Dedifferentiated amniotic fluid mesenchymal stem cell (primary cell): ENCODE results near the gene DRG1.
"Not testable (repeated sequence)": the region's sequence is repeated elsewhere in the genome, so short reads cannot be mapped to it uniquely, and the experiment has no call there.

Source experiments
- DNase-seq: peaks from one replicate; pipeline ENCODE4 v3.0.0-alpha.2; 2016; ENCODE audit errors: extremely low spot score

The DRG1 gene, protein sequence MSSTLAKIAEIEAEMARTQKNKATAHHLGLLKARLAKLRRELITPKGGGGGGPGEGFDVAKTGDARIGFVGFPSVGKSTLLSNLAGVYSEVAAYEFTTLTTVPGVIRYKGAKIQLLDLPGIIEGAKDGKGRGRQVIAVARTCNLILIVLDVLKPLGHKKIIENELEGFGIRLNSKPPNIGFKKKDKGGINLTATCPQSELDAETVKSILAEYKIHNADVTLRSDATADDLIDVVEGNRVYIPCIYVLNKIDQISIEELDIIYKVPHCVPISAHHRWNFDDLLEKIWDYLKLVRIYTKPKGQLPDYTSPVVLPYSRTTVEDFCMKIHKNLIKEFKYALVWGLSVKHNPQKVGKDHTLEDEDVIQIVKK

GRCh38 chr22:31399211-31400022 lies at the start of gene DRG1:
Gene DRG1, plus strand, starts transcription at chr22:31399604. Its CDS starts 80 bp downstream, at chr22:31399684.
- peak; percentile 95 for DNase-seq

DNA sequence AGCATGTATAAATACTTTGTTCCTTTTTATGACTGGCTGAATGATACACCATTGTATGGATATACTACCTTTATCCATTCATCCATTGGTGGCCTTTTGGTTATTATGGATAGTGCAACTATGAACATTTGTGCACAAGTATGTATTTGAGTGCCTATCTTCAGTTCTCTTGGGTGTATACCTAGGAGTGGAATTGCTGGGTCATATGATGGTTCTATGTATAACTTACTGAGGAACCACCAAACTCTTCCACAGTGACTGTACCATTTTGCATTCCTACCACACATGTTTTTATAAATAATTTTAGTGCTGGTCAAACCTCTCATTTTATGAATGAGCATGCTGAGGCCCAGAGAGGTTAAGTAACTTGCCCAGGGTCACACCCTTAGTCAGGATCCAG lies 49.4 kb upstream of the DRG1 start:
- no peak for DNase-seq

- no peak for DNase-seq
Observed at GRCh38 chr22:31350410-31350863, 49.0 kb upstream of the DRG1 start.

GRCh38 chr22:31354515-31354914 lies 44.9 kb upstream of the DRG1 start:
- no peak for DNase-seq

DNA sequence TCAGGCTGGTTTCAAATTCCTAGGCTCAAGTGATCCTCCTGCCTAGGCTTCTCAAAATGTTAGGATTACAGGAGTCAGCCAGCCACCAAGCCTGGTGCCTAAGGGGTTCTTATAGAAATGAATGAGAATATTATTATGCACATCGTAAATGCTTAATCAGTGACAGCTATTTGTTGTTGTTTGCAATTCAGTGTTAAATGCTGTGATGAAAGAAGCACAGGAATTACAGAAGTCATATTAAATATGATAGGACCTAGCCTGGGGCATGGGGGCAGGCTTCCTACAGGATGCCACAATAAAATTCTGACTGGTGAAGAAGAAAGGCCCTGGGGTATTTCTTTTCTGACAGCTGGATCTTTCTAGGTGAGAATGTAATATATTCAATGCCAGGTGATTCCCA lies 39.4 kb upstream of the DRG1 start:
- DNase-seq = no peak

- DNase-seq = no peak
Observed at GRCh38 chr22:31361743-31362142, 37.7 kb upstream of the DRG1 start.

DNA sequence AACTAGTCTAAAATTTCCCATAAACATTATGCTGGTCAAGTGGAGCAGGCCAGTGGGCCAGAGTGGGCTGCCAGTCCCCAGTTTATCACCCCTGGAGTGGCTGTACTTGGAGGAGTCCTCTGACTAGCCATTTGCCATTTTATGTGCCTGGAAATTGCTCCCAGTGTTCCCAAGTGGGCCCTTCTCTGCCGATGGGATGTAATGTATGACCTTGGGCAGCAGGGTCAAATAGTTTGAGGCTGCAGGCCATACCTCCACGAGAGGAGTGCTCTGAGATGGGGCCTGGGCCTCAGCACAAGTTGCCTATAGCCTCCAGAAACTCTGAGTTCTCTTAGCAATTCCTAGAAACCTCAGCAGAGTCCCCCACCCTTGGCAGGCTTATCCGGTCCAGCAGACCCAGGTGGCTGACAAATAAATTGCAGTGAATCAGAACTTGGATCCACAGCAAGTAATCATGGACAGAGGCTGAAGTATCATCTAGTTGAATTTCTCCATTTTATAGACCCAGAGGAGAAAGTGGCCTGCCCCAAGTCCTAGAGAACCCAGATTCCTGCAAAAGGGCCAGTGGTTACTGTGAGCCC lies 35.4 kb upstream of the DRG1 start:
- DNase-seq = no peak

DNA sequence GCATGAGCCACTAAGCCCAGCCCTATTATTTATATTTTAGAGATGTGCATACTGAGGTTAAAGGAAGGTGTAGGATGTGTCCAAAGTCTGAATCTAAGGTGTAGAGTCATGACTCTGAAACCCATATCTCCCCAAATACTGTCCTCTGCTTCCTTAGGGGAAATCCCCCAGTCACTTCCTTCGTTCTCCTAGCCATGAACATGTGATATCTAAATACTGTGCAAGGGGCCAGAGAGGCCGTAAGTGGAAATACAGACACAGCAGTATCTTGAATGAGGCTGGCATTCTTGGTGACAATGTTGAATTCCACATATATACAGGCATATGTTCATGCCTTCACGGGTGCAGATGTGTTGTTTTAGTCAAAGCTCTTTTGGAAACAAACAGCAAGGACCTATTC lies 32.0 kb upstream of the DRG1 start:
- no peak for DNase-seq

DNA sequence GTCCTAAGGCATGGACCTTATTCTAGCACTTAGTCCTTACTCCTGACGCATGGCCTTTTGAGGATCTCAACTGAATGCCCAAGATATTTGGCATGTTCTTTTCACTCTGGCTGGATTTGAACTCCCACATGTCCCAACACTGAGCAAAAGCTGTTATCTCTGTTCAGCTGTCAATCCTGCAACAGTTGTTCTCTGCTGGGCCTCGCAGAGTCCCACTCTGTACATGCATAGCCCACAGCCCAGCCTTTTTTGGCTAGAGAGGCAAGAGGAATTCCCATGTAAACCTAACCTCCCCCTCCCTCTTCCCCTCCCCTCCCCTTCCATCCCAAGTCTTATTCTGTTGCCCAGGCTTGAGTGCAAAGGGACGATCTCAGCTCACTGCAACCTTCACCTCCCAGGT lies 21.8 kb upstream of the DRG1 start:
- no peak for DNase-seq

- peak; percentile 31 for DNase-seq
Observed at GRCh38 chr22:31378123-31378522, 21.3 kb upstream of the DRG1 start.

DNA sequence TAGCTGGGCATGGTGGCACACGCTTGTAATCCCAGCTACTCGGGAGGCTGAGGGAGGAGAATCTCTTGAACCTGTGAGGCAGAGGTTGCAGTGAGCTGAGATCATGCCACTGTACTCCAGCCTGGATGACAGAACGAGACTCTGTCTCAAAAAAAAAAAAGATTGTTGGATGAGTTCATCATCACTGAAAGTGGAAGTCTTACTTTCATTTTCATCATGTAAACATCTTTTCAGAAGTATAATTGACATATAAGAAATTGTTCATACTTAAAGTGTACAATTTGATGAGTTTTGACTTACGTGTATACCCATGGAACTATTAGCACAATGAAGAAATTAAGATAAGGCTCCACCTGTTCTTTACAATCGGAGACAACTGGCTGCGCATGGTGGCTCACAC lies 20.8 kb upstream of the DRG1 start:
- DNase-seq = peak; percentile 17

DNA sequence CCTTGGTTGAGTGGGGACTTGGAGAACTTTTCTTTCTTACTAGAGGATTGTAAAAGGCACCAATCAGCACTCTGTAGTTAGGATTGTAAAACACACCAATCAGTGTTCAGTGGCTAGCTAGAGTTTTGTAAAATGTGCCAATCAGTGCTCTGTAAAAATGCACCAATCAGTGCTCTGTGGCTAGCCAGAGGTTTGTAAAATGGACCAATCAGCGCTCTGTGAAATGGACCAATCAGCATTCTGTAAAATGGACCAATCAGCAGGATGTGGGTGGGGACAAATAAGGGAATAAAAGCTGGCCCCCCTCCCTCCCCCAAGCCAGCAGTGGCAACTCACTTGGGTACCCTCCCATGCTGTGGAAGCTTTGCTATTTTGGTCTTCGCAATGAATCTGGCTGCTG lies 5.5 kb upstream of the DRG1 start:
- no peak for DNase-seq

- no peak for DNase-seq
Observed at GRCh38 chr22:31394326-31394725, 5.1 kb upstream of the DRG1 start.

GRCh38 chr22:31398231-31398630 lies 1.2 kb upstream of the DRG1 start:
- no peak for DNase-seq

DNA sequence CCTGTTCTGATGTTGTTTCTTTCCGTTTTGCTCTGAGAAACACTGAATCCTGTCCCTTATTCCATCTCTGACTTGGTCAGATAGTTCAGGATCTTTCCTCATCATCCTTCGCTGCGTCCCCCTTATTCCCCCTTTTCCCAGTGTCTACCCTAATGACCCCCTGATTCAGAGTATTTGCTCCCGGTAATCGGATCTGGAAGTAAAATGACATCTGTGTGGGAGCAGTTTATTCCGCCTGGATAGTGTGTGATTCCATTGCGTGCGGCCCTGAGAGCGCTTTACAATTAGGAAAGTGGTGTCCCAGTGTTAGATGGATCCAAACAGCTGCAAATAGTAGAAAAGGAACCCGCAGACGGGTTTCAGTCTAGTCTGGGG lies 606 bp downstream of the DRG1 start:
- peak; percentile 20 for DNase-seq

DNA sequence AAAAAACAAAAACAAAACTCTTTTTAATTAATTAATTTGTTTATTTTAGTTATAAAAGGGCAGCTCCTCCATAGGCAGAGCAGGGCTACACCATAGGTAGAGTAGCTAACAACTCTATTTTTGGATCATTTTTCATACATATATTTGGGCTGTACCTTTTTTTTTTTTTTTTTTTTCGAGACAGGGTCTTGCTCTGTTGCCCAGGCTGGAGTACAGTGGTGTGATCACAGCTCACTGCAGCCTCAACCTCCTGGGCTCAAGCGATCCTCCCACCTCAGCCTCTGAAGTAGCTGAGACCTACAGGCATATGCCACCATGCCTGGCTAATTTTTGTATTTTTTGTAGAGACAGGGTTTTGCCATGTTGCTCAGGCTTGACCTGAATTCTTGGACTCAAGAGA lies 2.9 kb downstream of the DRG1 start:
- DNase-seq = not testable (repeated sequence)

DNA sequence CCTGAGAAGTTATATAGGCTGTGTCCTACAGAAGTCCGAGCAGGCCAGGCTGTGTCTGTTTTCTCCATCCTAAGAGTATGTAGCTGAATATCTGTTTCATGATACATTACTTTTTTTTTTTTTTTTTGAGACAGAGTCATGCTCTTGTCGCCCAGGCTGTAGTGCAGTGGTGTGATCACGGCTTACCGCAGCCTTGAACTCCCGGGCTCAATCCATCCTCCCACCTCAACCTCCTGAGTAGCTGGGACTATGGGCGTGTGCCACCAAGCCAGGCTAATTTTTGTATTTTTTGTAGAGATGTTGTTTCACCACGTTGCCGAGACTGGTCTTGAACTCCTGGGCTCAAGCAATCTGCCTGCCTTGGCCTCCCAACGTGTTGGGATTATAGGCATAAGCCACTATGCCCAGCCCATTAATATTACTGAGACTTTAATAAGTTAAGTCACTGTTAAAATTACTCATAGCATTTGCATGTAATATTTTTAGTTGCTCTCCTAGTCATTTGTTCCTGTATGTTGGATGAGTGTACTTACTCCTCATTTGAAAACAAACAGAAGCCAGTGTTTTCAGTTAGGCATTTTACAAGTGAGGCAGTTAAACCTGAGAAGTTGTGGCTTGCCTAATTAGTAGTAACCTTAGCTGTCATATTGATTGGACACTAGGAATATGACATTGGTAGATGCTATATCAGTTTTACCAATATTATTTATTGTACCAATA lies 26.1 kb downstream of the DRG1 start:
- no peak for DNase-seq

GRCh38 chr22:31431950-31432349 lies 32.5 kb downstream of the DRG1 start:
- DNase-seq = no peak

DNA sequence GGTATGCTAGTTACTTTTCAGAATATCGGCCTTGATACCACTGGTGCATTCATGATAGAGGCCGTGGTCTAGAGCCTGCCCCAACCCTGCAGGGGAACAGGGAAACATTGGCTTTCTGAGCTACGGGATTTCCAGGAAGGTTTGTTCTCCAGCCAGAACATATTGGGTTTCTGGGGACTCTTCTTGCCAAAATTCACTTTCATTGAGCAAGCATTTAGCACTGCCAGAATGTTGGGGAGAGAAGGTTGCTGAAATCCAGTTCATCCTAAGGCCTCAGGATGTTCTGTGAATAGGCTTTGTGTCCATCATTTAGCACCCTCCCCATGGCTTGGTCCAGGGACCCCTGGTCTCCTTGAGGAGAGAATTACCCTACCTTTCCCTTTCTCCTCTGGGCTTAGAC lies 36.7 kb downstream of the DRG1 start:
- no peak for DNase-seq

DNA sequence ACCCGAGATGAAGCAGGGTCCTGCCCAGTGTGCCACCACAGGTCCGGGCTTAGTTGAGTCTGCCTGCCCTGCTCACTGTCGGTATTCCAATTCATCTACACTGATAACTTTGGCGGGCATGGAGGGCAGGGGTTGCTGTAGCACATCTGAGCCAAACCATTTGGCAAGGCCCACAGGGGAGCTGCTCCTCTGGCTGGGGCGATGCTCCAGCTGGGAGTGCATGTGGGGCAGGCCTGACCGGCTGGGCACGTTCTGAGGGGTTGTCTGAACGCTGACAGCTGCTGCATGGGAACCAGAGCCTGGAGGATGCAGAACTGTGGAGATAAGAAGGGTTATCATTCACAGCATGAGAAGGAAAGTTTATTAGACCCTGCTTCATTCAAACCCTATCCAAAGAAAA lies 40.4 kb downstream of the DRG1 start:
- no peak for DNase-seq

DNA sequence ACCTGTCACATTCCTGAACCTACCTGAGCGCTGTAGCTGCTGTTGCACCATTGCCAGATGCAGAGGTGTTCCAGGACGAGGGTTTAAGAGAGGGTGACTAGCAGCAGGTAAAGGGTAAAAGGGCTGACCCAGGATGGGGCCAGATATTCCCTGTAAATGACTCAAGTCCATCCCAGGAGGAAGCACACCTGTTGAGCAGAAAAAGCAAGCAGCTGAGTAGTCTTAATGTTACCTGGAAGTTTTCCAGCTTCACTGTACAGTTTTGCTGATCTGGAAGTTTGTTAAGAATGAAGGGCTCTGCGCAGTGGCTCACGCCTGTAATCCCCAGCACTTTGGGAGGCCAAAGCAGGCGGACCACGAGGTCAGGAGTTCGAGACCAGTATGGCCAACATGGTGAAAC lies 41.3 kb downstream of the DRG1 start:
- no peak for DNase-seq

- DNase-seq = no peak
Observed at GRCh38 chr22:31441652-31442051, 42.2 kb downstream of the DRG1 start.
